GM18526 (cell line): ENCODE data around the gene ALAD.

Source experiments
- POLR2A ChIP-seq: IDR thresholded peaks from 3 replicates; pipeline ENCODE4 v1.6.1; 2011; ENCODE audit not compliant: insufficient read length; ENCODE audit errors: extremely low read depth

ALAD gene

DNA sequence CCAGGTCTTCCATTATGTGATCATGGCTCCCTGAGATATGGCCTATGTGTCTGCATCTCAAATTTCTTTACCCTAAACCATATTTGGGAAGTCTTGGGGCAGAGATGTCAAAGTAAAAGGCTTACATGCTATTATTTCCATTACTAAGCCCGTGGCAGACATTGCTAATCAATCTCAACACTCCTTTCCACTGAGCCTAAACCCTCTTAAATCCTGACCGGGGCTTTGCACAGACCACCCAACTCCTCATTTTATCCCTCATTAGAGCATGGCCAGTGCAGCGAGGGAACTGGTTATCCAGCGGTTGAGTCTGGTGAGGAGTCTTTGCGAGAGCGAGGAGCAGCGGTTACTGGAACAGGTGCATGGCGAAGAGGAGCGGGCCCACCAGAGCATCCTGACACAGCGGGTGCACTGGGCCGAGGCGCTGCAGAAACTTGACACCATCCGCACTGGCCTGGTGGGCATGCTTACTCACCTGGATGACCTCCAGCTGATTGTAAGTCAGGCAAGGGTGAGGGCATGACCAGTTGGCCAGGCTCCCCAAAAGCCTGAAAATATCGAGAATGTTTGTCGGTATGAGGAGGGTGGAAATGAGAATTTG is 40.7 kb downstream of the ALAD start:
- no peak for TF ChIP-seq POLR2A

DNA sequence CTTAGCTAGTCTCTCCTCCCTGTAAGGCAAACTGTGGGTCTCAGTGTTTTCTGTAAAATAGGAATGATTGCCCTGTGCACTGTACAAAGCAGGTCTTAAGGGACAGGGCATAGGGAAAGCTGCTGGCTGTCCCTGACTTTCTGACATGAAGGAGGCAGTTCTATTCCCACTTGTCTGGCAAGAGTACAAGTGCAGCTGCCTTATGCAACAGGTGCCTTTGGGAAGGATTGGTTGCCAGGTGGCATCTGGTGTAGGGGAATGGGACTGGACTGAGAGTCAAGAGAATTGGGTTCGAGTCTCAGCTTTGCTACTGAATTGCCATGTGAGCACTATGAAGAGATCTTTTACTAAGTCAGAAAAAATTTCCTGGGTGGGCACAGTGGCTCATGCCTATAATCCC is 41.7 kb downstream of the ALAD start:
- no peak for TF ChIP-seq POLR2A

DNA sequence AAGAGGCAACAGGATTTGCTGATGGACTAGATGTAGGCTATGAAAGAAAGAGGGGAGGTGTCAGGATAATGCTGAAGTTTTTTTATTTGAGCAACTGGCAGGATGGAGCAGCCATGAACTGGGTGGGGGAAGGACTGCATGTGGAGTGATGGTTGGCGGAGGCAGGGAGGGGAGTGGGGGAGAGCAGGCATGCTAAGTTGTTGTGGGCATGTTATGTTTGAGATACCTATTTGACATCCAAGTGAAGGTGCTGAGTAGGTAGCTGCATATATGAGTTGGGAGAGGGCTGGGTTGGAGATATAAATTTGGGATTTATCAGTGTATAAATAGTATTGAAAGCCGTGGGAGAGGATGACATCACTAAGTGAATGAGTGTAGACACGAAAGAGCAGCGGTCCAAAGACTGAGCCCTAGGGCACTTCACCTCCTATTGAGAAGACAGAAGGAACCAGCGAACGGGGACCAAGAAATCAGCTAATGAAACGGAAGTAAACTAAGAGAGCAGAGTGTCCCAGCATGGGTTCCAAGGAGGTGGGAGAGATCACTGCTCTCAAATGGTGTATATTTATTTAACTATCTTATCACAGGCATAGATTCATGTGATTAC is 44.3 kb downstream of the ALAD start:
- no peak for TF ChIP-seq POLR2A

DNA sequence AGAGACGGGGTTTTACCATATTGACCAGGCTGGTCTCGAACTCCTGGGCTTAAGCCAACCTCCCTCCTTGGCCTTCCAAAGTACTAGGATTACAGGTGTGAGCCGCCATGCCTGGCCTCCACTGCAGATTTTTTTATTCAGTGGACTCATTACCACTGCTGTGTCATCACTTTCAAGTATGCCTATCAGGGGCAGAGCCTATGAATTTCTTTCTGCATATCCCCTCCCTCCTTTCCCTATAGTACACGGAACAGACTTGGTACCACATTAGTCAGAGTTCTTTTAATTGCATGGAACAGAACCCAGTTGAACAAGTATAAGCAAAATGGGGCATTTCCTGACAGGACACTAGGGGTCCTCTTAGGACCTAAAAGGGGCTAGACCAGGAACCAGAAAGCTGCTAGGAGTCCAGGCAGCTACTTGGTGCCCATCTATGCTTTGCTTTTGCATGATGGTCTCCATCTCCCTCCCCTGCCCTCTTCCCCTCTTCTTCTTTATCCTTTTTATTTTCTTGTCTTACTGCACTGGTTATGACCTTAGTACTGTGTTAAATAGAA is 46.0 kb downstream of the ALAD start:
- TF ChIP-seq POLR2A: no peak

DNA sequence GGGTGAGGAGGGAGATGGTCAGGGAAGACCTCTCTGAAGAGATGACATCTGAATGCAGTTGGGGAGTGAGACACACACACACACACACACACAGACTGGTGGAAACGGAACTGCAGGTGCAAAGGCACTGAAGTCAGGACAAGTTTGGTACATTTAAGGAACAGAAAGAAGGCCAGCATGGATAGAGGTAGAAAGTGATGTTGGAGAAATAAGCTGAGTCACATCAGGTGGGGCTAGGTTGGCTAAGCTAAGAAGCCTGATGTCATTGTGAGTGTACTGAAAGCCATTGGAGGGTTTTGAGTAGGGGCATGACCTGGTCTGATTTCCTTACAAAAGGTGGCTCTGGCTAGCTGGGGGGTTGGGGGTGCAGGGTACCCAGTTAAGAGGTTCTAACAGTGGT is 48.7 kb downstream of the ALAD start:
- TF ChIP-seq POLR2A: no peak

DNA sequence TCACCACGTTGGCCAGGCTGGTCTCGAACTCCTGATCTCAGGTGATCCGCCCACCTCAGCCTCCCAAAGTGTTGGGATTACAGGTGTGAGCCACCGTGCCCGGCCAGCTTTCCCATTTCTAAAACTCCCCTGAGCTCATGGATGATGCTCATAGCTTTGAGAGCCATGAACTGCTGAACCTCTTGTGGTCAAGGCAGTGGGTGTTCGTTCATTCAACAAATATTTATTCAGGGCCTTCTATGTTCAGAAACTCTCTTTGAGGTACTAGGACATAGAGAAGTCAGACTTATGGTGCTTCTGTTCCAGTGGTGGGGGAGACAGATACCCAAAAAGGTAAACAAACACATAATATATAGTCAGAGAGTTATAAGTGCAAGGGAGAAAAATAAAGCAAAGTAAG is 49.1 kb downstream of the ALAD start:
- TF ChIP-seq POLR2A: no peak

DNA sequence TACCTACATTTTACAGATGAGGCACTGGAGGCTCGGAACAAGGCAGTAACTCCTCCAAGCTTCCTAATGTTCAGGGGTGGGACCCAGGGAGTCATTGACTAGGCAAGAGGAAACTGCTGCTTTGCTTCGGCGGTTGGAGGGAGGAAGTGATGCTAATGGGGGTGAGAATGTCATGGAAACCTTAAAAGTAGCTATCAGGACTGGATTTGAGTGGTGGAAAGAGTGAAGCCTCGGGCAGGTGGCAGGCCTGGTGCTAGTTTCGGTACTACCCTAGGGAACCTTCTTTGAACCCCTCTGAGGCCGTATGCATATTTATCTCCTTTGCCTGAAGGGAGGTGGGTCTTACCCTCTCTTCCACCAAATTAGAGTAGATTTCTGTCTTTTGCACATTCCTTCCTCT is 50.1 kb downstream of the ALAD start:
- no peak for TF ChIP-seq POLR2A

DNA sequence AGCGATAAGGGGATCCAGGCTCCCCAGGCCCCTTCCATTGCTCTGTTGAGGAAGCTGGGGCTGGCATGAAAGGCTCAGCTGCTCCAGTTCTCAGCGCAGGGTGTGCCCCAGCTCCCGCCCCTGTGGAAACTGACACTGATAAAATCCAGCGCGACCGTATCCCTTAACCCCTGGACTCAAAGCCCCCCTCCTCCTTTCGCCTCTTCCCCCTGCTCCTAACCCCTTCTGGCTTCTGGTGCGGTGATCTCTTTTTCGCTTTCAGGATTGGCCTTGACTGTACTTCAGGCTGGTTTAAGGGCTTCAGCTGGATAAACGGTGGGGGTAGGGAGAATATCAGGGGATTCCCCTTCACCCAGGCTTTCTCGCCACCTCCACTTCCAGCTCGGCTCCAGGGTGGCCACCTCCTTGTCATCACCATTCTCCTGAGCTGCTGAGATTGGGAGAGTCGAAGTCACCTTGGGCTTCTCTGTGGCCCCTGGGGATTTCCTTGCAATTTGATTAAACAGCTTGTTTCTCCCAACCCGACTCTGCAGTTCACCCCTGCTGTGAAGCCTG is 50.9 kb downstream of the ALAD start:
- TF ChIP-seq POLR2A: no peak

DNA sequence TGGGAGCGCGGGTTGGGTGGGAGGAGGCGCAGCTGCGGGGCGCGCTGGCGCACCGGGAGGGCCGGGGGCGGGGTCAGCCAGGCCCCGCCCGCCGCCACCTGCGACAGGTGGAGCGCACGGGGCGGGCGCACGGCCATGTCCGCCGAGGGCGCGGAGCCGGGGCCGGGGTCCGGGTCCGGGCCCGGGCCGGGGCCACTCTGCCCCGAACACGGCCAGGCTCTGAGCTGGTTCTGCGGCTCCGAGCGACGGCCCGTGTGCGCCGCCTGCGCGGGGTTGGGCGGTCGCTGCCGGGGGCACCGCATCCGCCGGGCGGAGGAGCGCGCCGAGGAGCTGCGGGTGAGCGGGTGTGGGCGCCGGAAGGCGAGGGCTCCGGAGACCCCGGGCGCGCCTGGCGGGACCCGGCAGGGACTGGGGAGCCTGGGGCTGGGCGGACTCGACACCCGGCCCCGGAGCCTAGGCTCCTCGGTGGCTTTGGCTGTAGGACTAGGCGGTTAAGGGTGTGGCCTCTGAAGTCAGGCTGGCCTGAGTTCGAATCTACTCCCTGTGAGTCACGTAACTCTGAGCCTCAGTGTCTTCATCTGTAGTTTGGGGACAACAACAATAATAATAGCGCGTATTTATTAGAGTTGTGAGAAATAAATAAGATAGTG is 51.5 kb downstream of the ALAD start, which contains the start of gene BSPRY:
Gene BSPRY (plus strand): TSS at position 97 of the 650 bp plus-strand sequence. CDS start 39 bp downstream, at position 136.
- TF ChIP-seq POLR2A: no peak

DNA sequence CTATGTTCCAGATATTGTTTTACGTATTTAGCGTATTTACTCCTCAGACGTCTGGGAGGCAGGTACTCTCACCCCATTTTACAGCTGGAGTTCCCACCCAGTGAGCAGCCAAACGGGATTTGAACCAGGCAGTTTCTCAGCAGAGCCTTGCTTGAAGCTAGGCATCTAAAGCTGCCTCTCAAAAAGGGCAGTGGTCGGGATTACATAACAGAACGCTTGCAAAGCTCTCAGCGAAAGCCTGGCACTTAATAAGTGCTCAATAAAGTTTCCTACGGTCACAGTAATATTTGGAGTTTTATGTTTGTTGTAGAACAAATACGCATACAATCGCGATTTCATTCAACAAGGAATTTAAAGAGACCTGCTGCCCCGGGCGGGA is 52.0 kb downstream of the ALAD start:
- TF ChIP-seq POLR2A: no peak

DNA sequence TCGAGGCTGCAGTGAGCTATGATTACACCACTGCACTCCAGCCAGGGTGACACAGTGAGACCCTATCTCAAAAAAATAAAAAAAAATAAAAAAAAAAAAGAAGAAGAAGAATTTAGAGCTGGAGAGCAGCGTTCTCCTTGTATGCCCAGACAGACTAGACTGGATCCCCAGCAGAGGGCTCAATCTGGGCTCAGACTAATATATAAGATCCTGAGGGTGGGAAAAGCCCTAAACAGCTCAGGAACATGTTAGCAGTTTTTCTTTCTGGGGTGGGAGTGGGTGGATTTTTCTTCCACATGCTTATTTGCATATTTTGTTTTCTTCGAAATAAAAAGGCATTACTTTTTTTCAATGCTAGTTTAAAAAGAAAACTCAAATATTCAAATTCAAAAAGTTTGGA is 52.6 kb downstream of the ALAD start:
- no peak for TF ChIP-seq POLR2A

DNA sequence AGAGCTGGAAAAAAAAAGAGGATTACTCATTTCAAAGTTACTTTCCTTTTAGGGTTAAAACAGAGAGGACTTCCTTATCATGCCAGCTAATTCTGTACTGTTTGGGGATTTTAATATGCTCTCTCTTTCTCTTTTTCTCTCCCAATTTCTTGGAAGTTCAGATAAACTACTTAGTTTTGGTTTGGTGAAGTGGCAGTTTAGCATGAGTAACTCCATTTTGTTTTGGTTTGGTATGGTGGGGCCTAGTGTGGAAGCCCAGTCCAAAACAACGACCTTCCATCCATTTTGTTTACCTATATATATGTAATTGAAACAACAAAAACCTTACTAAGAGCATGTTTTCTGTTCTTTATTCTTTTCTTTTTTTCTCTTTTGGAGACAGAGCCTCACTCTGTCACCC is 55.4 kb downstream of the ALAD start:
- no peak for TF ChIP-seq POLR2A

DNA sequence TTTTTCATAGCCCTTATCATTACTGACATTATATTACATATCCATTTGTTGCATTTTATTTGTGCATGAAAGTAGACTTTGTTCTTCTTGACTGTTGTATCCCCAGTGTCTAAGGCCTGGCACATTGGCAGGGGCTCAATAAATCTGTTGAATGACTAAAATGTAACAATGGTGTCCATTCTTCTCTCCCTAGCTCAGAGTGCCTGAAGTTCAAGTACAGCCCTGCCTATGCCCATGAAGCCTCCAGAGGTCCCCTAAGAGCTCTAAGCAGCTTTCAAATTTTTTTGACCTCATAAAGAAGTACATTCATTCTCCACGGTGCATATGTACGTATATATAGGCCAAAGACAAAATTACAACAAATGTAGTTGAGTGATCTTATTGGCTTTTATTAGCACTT is 55.9 kb downstream of the ALAD start:
- no peak for TF ChIP-seq POLR2A

DNA sequence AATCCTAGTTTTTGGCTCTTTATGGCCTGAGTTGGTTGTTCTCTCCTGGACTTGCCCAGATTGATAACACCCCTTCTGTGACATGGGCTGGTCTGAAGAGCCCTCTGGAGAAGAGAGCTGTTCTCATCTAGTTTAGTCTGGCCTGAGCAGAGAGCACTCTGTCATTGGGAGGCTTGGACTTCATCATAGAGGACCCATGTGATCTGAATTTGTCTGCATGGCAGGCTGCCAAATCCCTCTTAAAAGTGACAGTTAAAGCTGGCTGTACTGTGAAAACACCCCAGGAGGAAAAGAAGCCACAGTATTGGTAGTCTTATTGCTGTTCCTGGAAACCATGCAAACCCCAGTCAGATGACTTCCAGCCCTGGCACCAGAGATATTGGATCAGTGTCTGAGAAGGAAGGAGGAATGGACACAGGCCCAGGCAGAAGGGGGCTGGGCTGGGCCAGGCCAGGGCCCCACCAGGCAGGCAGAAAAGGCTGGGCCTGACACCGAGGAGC is 57.3 kb downstream of the ALAD start:
- TF ChIP-seq POLR2A: no peak

DNA sequence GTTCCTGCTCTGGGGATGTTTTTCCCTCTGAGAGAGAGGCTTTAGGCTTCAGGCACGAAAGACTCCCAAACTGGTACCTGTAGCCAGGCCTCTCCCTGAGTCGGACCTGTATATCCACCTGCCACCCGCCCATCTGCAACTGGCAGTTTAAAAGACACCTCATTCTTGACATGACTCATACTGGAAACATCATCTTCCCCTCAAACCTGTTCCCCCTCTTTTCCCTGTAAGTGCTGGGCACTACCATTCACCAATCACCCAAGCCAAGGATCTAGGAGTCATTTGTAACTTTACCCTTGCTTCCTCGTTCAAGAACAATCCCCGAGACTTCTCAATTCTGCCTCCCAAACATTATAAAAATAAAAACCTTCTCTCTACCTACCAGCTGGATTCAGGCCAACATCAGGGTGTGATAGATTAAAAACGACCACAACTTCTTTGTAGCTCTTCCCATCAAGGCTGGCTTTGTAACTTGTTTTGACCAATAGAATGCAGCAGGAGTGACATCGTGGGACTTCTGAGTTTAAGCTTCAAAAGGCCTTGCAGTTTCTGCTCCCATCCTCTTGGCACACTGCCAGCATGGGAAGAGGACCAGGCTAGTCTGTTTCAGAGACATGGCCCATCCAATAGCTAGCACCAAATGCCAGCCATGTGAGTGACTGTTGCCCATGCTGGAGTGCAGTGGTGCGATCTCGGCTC is 59.2 kb downstream of the ALAD start:
- TF ChIP-seq POLR2A: no peak
